Activated naive CD4-positive, alpha-beta T cell treated with anti-CD3 and anti-CD28 coated beads for 36 hours (primary cell): ENCODE measurements around the gene FYCO1. TPM values are rescaled to one million over a fixed set of nuclear protein-coding genes. Genes with fewer than 3 reads are reported as not detected.

Experiments used
- CTCF ChIA-PET: fragments of 350-600 bp; sonication (Branson Sonifier 250); formaldehyde crosslinking; loops from one replicate; lab custom pipeline; 2021; ENCODE audit warnings: antibody characterized with exemption; lab: Charles Lee
- DNase-seq: peaks from one replicate; pipeline ENCODE4 v3.0.0-alpha.2; 2020
- H3K27ac Mint-ChIP-seq: one replicate; pipeline ENCODE4 v1.8.0; 2021; ENCODE audit warnings: mild to moderate bottlenecking, mixed read lengths
- H3K27me3 Mint-ChIP-seq: one replicate; pipeline ENCODE4 v1.8.0; 2021; ENCODE audit warnings: low read depth, mixed read lengths
- H3K36me3 Mint-ChIP-seq: one replicate; pipeline ENCODE4 v1.8.0; 2021; ENCODE audit warnings: low read depth, mixed read lengths
- H3K4me1 Mint-ChIP-seq: one replicate; pipeline ENCODE4 v1.8.0; 2021; ENCODE audit warnings: low read depth, mixed read lengths
- H3K4me3 Mint-ChIP-seq: one replicate; pipeline ENCODE4 v1.8.0; 2021; ENCODE audit warnings: mild to moderate bottlenecking, moderate library complexity, mixed read lengths
- H3K9me3 Mint-ChIP-seq: one replicate; pipeline ENCODE4 v1.8.0; 2021; ENCODE audit warnings: mixed read lengths
- intact Hi-C: fragments of 100-400 bp; cut with micrococcal nuclease; formaldehyde crosslinking; loops from one replicate; pipeline ENCODE4 v1.15.1; 2023
- total RNA-seq, 2 experiments: library from RNA; stranded (reverse); gene quantifications; one replicate each; pipeline ENCODE4 v1.2.3, GENCODE V29; 2021

FYCO1 gene
- total RNA-seq, 2 experiments from 2014 or later: 10.2 to 10.5 TPM

- DNase-seq: no peak
- CTCF ChIA-PET: interaction anchor here (1.2 kb wide), 1 partner anchor 90 kb away, joined by 3 read pairs; no protein-coding TSS in a partner anchor
- H3K36me3 Mint-ChIP-seq: peaks cover 19% of the 10 kb centered on the region
- no peak overlapping the region for H3K27ac Mint-ChIP-seq
- intact Hi-C loops: no loop called here
- H3K4me1 Mint-ChIP-seq: peaks cover 50% of the 10 kb centered on the region
- no peak overlapping the region for H3K4me3 Mint-ChIP-seq
- H3K9me3 Mint-ChIP-seq: no peaks in the 10 kb centered on the region
- H3K27me3 Mint-ChIP-seq: no peaks in the 10 kb centered on the region
Observed at GRCh38 chr3:45988804-45989203, 6.8 kb downstream of the FYCO1 start.

- CTCF ChIA-PET: interaction anchor here (0.6 kb wide), 1 partner anchor 22 kb away, joined by 3 read pairs; no protein-coding TSS in a partner anchor
- Mint-ChIP-seq H3K9me3 (no peaks in the 10 kb centered on the region), H3K36me3 (peaks cover 24% of the 10 kb centered on the region), H3K4me1 (peaks cover 47% of the 10 kb centered on the region), H3K27me3 (no peaks in the 10 kb centered on the region), H3K4me3 (no peak overlapping the region), H3K27ac (no peak overlapping the region)
- intact Hi-C loops: no loop called here
- no peak for DNase-seq
Observed at GRCh38 chr3:45988362-45988761, 7.3 kb downstream of the FYCO1 start.

- peaks cover 40% of the 10 kb centered on the region for H3K4me1 Mint-ChIP-seq
- intact Hi-C loops: no loop called here
- H3K4me3 Mint-ChIP-seq: no peak overlapping the region
- H3K27ac Mint-ChIP-seq: no peak overlapping the region
- DNase-seq: no peak
- no peaks in the 10 kb centered on the region for H3K9me3 Mint-ChIP-seq
- no peaks in the 10 kb centered on the region for H3K27me3 Mint-ChIP-seq
- peaks cover 30% of the 10 kb centered on the region for H3K36me3 Mint-ChIP-seq
- CTCF ChIA-PET: interaction anchor here (0.6 kb wide), 3 partner anchors 23 to 309 kb away, joined by 3 read pairs; no protein-coding TSS in a partner anchor
Observed at GRCh38 chr3:45987368-45988291, 8.0 kb downstream of the FYCO1 start.

- H3K27ac Mint-ChIP-seq: no peak overlapping the region
- no peak overlapping the region for H3K4me3 Mint-ChIP-seq
- H3K9me3 Mint-ChIP-seq: no peaks in the 10 kb centered on the region
- DNase-seq: no peak
- intact Hi-C loops: no loop called here
- H3K36me3 Mint-ChIP-seq: peaks cover 39% of the 10 kb centered on the region
- H3K4me1 Mint-ChIP-seq: peaks cover 36% of the 10 kb centered on the region
- no peaks in the 10 kb centered on the region for H3K27me3 Mint-ChIP-seq
- CTCF ChIA-PET: no interaction called here
Observed at GRCh38 chr3:45986303-45986982, 9.2 kb downstream of the FYCO1 start.

GRCh38 chr3:45985532-45986302, 9.9 kb downstream of the FYCO1 start:
- Mint-ChIP-seq H3K27ac (no peak overlapping the region), H3K27me3 (no peaks in the 10 kb centered on the region), H3K36me3 (peaks cover 42% of the 10 kb centered on the region), H3K4me1 (peaks cover 41% of the 10 kb centered on the region), H3K9me3 (no peaks in the 10 kb centered on the region), H3K4me3 (no peak overlapping the region)
- DNase-seq: no peak
- CTCF ChIA-PET: no interaction called here
- intact Hi-C loops: no loop called here

GRCh38 chr3:45984331-45985312, 11.0 kb downstream of the FYCO1 start:
- H3K4me3 Mint-ChIP-seq: no peak overlapping the region
- H3K36me3 Mint-ChIP-seq: peaks cover 45% of the 10 kb centered on the region
- no peaks in the 10 kb centered on the region for H3K9me3 Mint-ChIP-seq
- H3K4me1 Mint-ChIP-seq: peaks cover 45% of the 10 kb centered on the region
- CTCF ChIA-PET: interaction anchor here (1.0 to 1.2 kb wide), 3 partner anchors 78 to 95 kb away, joined by 3 to 4 read pairs (median 4); no protein-coding TSS in a partner anchor
- intact Hi-C loops: no loop called here
- H3K27ac Mint-ChIP-seq: no peak overlapping the region
- H3K27me3 Mint-ChIP-seq: no peaks in the 10 kb centered on the region
- DNase-seq: no peak

- no peak for DNase-seq
- intact Hi-C loops: no loop called here
- no peaks in the 10 kb centered on the region for H3K9me3 Mint-ChIP-seq
- peaks cover 52% of the 10 kb centered on the region for H3K36me3 Mint-ChIP-seq
- peaks cover 44% of the 10 kb centered on the region for H3K4me1 Mint-ChIP-seq
- no peak overlapping the region for H3K4me3 Mint-ChIP-seq
- H3K27ac Mint-ChIP-seq: no peak overlapping the region
- CTCF ChIA-PET: interaction anchor here (1.0 to 1.2 kb wide), 3 partner anchors 79 to 96 kb away, joined by 3 to 4 read pairs (median 4); no protein-coding TSS in a partner anchor
- H3K27me3 Mint-ChIP-seq: no peaks in the 10 kb centered on the region
Observed at GRCh38 chr3:45983770-45984169, 11.9 kb downstream of the FYCO1 start.

GRCh38 chr3:45981346-45982074, 14.1 kb downstream of the FYCO1 start:
- Mint-ChIP-seq H3K27me3 (no peaks in the 10 kb centered on the region), H3K27ac (peak overlapping the region; percentile 59), H3K4me1 (peaks cover 51% of the 10 kb centered on the region), H3K9me3 (no peaks in the 10 kb centered on the region), H3K36me3 (peaks cover 63% of the 10 kb centered on the region), H3K4me3 (no peak overlapping the region)
- intact Hi-C loops: loop anchor here (1.0 to 2.0 kb wide), 2 partner anchors 14 to 121 kb away; partner anchors contain the start of gene FYCO1
- peak; percentile 41 for DNase-seq
- CTCF ChIA-PET: interaction anchor here (0.5 kb wide), 1 partner anchor 441 kb away, joined by 4 read pairs; no protein-coding TSS in a partner anchor

GRCh38 chr3:45980819-45981218, 14.8 kb downstream of the FYCO1 start:
- Mint-ChIP-seq H3K4me3 (no peak overlapping the region), H3K27me3 (no peaks in the 10 kb centered on the region), H3K4me1 (peaks cover 58% of the 10 kb centered on the region), H3K36me3 (peaks cover 69% of the 10 kb centered on the region), H3K27ac (peak overlapping the region; percentile 59), H3K9me3 (no peaks in the 10 kb centered on the region)
- no peak for DNase-seq
- CTCF ChIA-PET: interaction anchor here (0.5 kb wide), 1 partner anchor 440 kb away, joined by 4 read pairs; no protein-coding TSS in a partner anchor
- intact Hi-C loops: loop anchor here (1.0 to 2.0 kb wide), 4 partner anchors 14 to 120 kb away; partner anchors contain the start of genes CXCR6 and FYCO1

- peaks cover 74% of the 10 kb centered on the region for H3K36me3 Mint-ChIP-seq
- peak overlapping the region; percentile 57 for H3K27ac Mint-ChIP-seq
- intact Hi-C loops: loop anchor here (1.0 to 2.0 kb wide), 3 partner anchors 37 to 120 kb away; partner anchors contain the start of gene CXCR6
- peaks cover 62% of the 10 kb centered on the region for H3K4me1 Mint-ChIP-seq
- CTCF ChIA-PET: no interaction called here
- no peaks in the 10 kb centered on the region for H3K9me3 Mint-ChIP-seq
- no peak overlapping the region for H3K4me3 Mint-ChIP-seq
- no peak for DNase-seq
- no peaks in the 10 kb centered on the region for H3K27me3 Mint-ChIP-seq
Observed at GRCh38 chr3:45980229-45980813, 15.3 kb downstream of the FYCO1 start.
